Ascending aorta (tissue), 2 donors: ENCODE measurements around the gene ZNF618. TPM values are rescaled to one million over a fixed set of nuclear protein-coding genes. Genes with fewer than 3 reads are reported as not detected.

ENCODE experiments used
- DNase-seq, 2 donors: peaks; one replicate each; pipeline ENCODE4 v3.0.0-alpha.2; 2019; ENCODE audit warnings: low spot score in 2 of 2
- H3K27ac ChIP-seq, 2 donors: fragments of 200-600 bp; sonication (generic); one replicate each; pipeline ENCODE4 v1.5.1; 2016 to 2017; ENCODE audit warnings: mild to moderate bottlenecking in 1 of 2
- H3K27me3 ChIP-seq: fragments of 200-600 bp; sonication (generic); one replicate; pipeline ENCODE4 v1.5.1; 2017
- H3K36me3 ChIP-seq, 2 donors: fragments of 200-600 bp; sonication (generic); one replicate each; pipeline ENCODE4 v1.5.1; 2016
- H3K4me1 ChIP-seq, 2 donors: fragments of 200-600 bp; sonication (generic); one replicate each; pipeline ENCODE4 v1.5.1; 2016 to 2017; ENCODE audit warnings: mild to moderate bottlenecking in 1 of 2
- H3K4me3 ChIP-seq, 2 donors: fragments of 200-600 bp; sonication (generic); one replicate each; pipeline ENCODE4 v1.5.1; 2016 to 2017; ENCODE audit warnings: mild to moderate bottlenecking in 1 of 2
- H3K9me3 ChIP-seq, 2 donors: fragments of 200-600 bp; sonication (generic); one replicate each; pipeline ENCODE4 v1.5.1; 2016
- CTCF ChIP-seq, 3 experiments: fragments of 200-600 bp in 2 of 3; fragments of 450-650 bp in 1 of 3; sonication (generic) in 2 of 3; IDR thresholded peaks; one replicate each; pipeline ENCODE4 v1.5.1; 2016 to 2019; ENCODE audit warnings: antibody characterized with exemption in 3 of 3, mild to moderate bottlenecking in 1 of 3, moderate library complexity in 1 of 3
- intact Hi-C: fragments of 100-400 bp; cut with DNase I; formaldehyde crosslinking; loops from one replicate; pipeline ENCODE4 v1.15.1; 2023
- total RNA-seq: library from RNA; depleted of rRNA; stranded (reverse); fragments of >200 nt; gene quantifications from one replicate; pipeline ENCODE4 v1.1.0, GENCODE V29; 2016

The ZNF618 gene
- total RNA-seq, 1 donor from 2014 or later, result 16.1 TPM

GRCh38 chr9:113969343-113969742 lies 93.2 kb downstream of the ZNF618 start:
- DNase-seq, result no peak
- TF ChIP-seq CTCF (IDR thresholded peaks at IDR 0.05), result no peak
- Histone ChIP-seq H3K27me3 (no peaks in the 10 kb centered on the region), H3K27ac (no peak overlapping the region), H3K36me3 (peaks cover 0 to 6% of the 10 kb centered on the region in 2 donors), H3K4me3 (no peak overlapping the region), H3K9me3 (no peaks in the 10 kb centered on the region), H3K4me1 (peaks cover 0 to 16% of the 10 kb centered on the region in 2 donors)
- intact Hi-C loops, result no loop called here

GRCh38 chr9:113973226-113973625 lies 97.1 kb downstream of the ZNF618 start:
- no peaks in the 10 kb centered on the region for H3K9me3 ChIP-seq
- H3K36me3 ChIP-seq, result peaks cover 0 to 6% of the 10 kb centered on the region in 2 donors
- no peak for TF ChIP-seq CTCF (IDR thresholded peaks at IDR 0.05)
- no peak overlapping the region for H3K4me3 ChIP-seq
- H3K4me1 ChIP-seq, result peaks cover 0 to 21% of the 10 kb centered on the region in 2 donors
- H3K27me3 ChIP-seq, result no peaks in the 10 kb centered on the region
- intact Hi-C loops, result no loop called here
- DNase-seq, result no peak
- peak overlapping the region; percentile 6 to 16 for H3K27ac ChIP-seq

- DNase-seq, result no peak
- intact Hi-C loops, result no loop called here
- Histone ChIP-seq H3K27me3 (no peaks in the 10 kb centered on the region), H3K4me3 (no peak overlapping the region), H3K27ac (peak overlapping the region; percentile 6 to 17), H3K36me3 (peaks cover 0 to 6% of the 10 kb centered on the region in 2 donors), H3K9me3 (no peaks in the 10 kb centered on the region), H3K4me1 (peaks cover 0 to 21% of the 10 kb centered on the region in 2 donors)
- no peak for TF ChIP-seq CTCF (IDR thresholded peaks at IDR 0.05)
These were observed 97.9 kb downstream of the ZNF618 start for GRCh38 chr9:113973963-113974413.

- no peak overlapping the region for H3K27ac ChIP-seq
- TF ChIP-seq CTCF (IDR thresholded peaks at IDR 0.05), result no peak
- H3K4me1 ChIP-seq, result peaks cover 0 to 21% of the 10 kb centered on the region in 2 donors
- H3K9me3 ChIP-seq, result no peaks in the 10 kb centered on the region
- intact Hi-C loops, result no loop called here
- H3K4me3 ChIP-seq, result no peak overlapping the region
- no peak for DNase-seq
- H3K27me3 ChIP-seq, result no peaks in the 10 kb centered on the region
- no peaks in the 10 kb centered on the region for H3K36me3 ChIP-seq
These were observed 100.8 kb downstream of the ZNF618 start for GRCh38 chr9:113976915-113977314.

- H3K9me3 ChIP-seq, result no peaks in the 10 kb centered on the region
- intact Hi-C loops, result no loop called here
- H3K36me3 ChIP-seq, result no peaks in the 10 kb centered on the region
- H3K4me1 ChIP-seq, result peaks cover 0 to 10% of the 10 kb centered on the region in 2 donors
- H3K27ac ChIP-seq, result no peak overlapping the region
- no peak for DNase-seq
- no peak overlapping the region for H3K4me3 ChIP-seq
- no peak for TF ChIP-seq CTCF (IDR thresholded peaks at IDR 0.05)
- H3K27me3 ChIP-seq, result no peaks in the 10 kb centered on the region
These were observed 102.7 kb downstream of the ZNF618 start for GRCh38 chr9:113978725-113979342.
